Ishikawa (cell line): ENCODE results near the gene PIK3CD.

Source experiments
- CEBPB ChIP-seq: IDR thresholded peaks from 2 replicates; pipeline ENCODE4 v1.6.1; 2012
- CREB1 ChIP-seq: IDR thresholded peaks from 2 replicates; pipeline ENCODE4 v1.6.1; 2012; ENCODE audit warnings: low read depth
- EGR1 ChIP-seq: IDR thresholded peaks from 2 replicates; pipeline ENCODE4 v1.6.1; 2012
- EP300 ChIP-seq: IDR thresholded peaks from 2 replicates; pipeline ENCODE4 v1.6.1; 2012; ENCODE audit warnings: borderline replicate concordance
- FOXM1 ChIP-seq: IDR thresholded peaks from 2 replicates; pipeline ENCODE4 v1.6.1; 2012; ENCODE audit warnings: low read depth, borderline replicate concordance
- MAX ChIP-seq: IDR thresholded peaks from 2 replicates; pipeline ENCODE4 v1.6.1; 2012
- NFIC ChIP-seq: IDR thresholded peaks from 2 replicates; pipeline ENCODE4 v1.6.1; 2012
- RAD21 ChIP-seq: IDR thresholded peaks from 2 replicates; pipeline ENCODE4 v1.6.1; 2012; ENCODE audit warnings: low read depth
- REST ChIP-seq: IDR thresholded peaks from 2 replicates; pipeline ENCODE4 v1.6.1; 2012; ENCODE audit warnings: low read depth, mild to moderate bottlenecking
- TAF1 ChIP-seq: IDR thresholded peaks from 2 replicates; pipeline ENCODE4 v1.6.1; 2012; ENCODE audit warnings: low read depth, mild to moderate bottlenecking
- TCF12 ChIP-seq: IDR thresholded peaks from 2 replicates; pipeline ENCODE4 v1.6.1; 2012; ENCODE audit warnings: low read depth
- TEAD4 ChIP-seq: IDR thresholded peaks from 2 replicates; pipeline ENCODE4 v1.6.1; 2012
- USF1 ChIP-seq: IDR thresholded peaks from 2 replicates; pipeline ENCODE4 v1.6.1; 2012
- YY1 ChIP-seq: IDR thresholded peaks from 2 replicates; pipeline ENCODE4 v1.6.1; 2012; ENCODE audit warnings: low read depth
- ZBTB7A ChIP-seq: IDR thresholded peaks from 2 replicates; pipeline ENCODE4 v1.6.1; 2012; ENCODE audit warnings: low read depth

The PIK3CD gene

GRCh38 chr1:9736241-9736640 lies 84.7 kb downstream of the PIK3CD start:
- no peak for TF ChIP-seq CREB1
- TF ChIP-seq FOXM1: no peak
- no peak for TF ChIP-seq REST
- no peak for TF ChIP-seq TCF12
- no peak for TF ChIP-seq MAX
- no peak for TF ChIP-seq TAF1
- TF ChIP-seq ZBTB7A: no peak
- TF ChIP-seq RAD21: no peak
- TF ChIP-seq NFIC: no peak
- TF ChIP-seq EP300: no peak
- no peak for TF ChIP-seq YY1
- TF ChIP-seq CEBPB: no peak
- no peak for TF ChIP-seq EGR1
- TF ChIP-seq TEAD4: no peak

- TF ChIP-seq EGR1 (no peak), CREB1 (no peak), RAD21 (no peak), MAX (no peak), TCF12 (no peak), FOXM1 (no peak), USF1 (no peak), TAF1 (no peak), ZBTB7A (no peak), NFIC (no peak)
These were observed 85.5 kb downstream of the PIK3CD start for GRCh38 chr1:9737057-9737456.

GRCh38 chr1:9737671-9738070 lies 86.1 kb downstream of the PIK3CD start:
- TF ChIP-seq TEAD4 (no peak), TCF12 (no peak), USF1 (no peak), CREB1 (no peak), FOXM1 (no peak), MAX (no peak), REST (no peak), NFIC (no peak), EGR1 (no peak)

- TF ChIP-seq TEAD4 (no peak), CREB1 (no peak), MAX (no peak), CEBPB (no peak), REST (no peak), TCF12 (no peak), USF1 (no peak), ZBTB7A (no peak), RAD21 (no peak), TAF1 (no peak), FOXM1 (no peak), EGR1 (no peak), EP300 (no peak)
These were observed 92.7 kb downstream of the PIK3CD start for GRCh38 chr1:9744106-9744799.
